SK-N-MC (cell line): ENCODE measurements around the gene CABP2.
"Not testable (repeated sequence)": the region's sequence is repeated elsewhere in the genome, so short reads cannot be mapped to it uniquely, and the experiment has no call there.

Experiments used
- EZH2 ChIP-seq: fragments of 200-600 bp; sonication (generic); IDR thresholded peaks from one replicate; pipeline ENCODE4 v1.6.1; 2017; ENCODE audit warnings: antibody characterized with exemption
- POLR2AphosphoS5 ChIP-seq: IDR thresholded peaks from 2 replicates; pipeline ENCODE4 v1.6.1; 2012; ENCODE audit warnings: mild to moderate bottlenecking, low read depth, low read length, borderline replicate concordance

DNA sequence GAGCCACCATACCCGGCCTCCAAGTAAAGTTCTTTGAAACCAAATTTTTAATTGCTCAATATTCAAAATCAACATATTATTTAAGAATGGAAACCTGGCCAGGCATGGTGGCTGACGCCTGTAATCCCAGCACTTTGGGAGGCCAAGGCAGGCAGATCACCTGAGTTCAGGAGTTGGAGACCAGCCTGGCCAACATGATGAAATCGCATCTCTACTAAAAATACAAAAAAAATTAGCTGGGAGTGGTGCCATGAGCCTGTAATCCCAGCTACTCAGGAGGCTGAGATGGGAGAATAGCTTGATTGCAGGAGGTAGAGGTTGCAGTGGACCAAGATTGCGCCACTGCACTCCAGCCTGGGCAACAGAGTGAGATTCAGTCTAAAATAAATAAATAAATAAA is 24.9 kb upstream of the CABP2 start:
- not testable (repeated sequence) for TF ChIP-seq EZH2, POLR2AphosphoS5
